Karpas-422 (cell line): Measurements from ENCODE around the gene MASP1. TPM values are rescaled to one million over a fixed set of nuclear protein-coding genes. Genes with fewer than 3 reads are reported as not detected.
"Not testable (repeated sequence)": the region's sequence is repeated elsewhere in the genome, so short reads cannot be mapped to it uniquely, and the experiment has no call there.

Experiments
- DNase-seq: peaks from one replicate; pipeline ENCODE4 v3.0.0-alpha.2; 2015
- H2AFZ ChIP-seq: fragments of 200-600 bp; sonication (generic); 2 replicates; pipeline ENCODE4 v1.6.1; 2014; ENCODE audit warnings: antibody characterized with exemption, low read length, mixed read lengths
- H3K27ac ChIP-seq: fragments of 200-600 bp; sonication (generic); 2 replicates; pipeline ENCODE4 v1.5.1; 2014; ENCODE audit warnings: mild to moderate bottlenecking, low read length, moderate library complexity
- H3K27me3 ChIP-seq: fragments of 200-600 bp; sonication (generic); 2 replicates; pipeline ENCODE4 v1.6.1; 2014; ENCODE audit warnings: low read length, mixed read lengths
- H3K36me3 ChIP-seq: fragments of 200-600 bp; sonication (generic); 2 replicates; pipeline ENCODE4 v1.6.1; 2014; ENCODE audit warnings: low read length, mixed read lengths; ENCODE audit not compliant: insufficient read depth
- H3K4me1 ChIP-seq: fragments of 200-600 bp; sonication (generic); 2 replicates; pipeline ENCODE4 v1.6.1; 2014; ENCODE audit warnings: mild to moderate bottlenecking, low read length, mixed read lengths
- H3K4me2 ChIP-seq: fragments of 200-600 bp; sonication (generic); 2 replicates; pipeline ENCODE4 v1.6.1; 2014; ENCODE audit warnings: low read length, low read depth, mild to moderate bottlenecking; ENCODE audit not compliant: poor library complexity, severe bottlenecking
- H3K4me3 ChIP-seq: fragments of 200-600 bp; sonication (generic); 2 replicates; pipeline ENCODE4 v1.5.1; 2014; ENCODE audit warnings: mild to moderate bottlenecking, antibody characterized with exemption, low read length, mixed read lengths
- H3K79me2 ChIP-seq: fragments of 200-600 bp; sonication (generic); 2 replicates; pipeline ENCODE4 v1.6.1; 2014; ENCODE audit warnings: mild to moderate bottlenecking, low read length, mixed read lengths
- H3K9ac ChIP-seq: fragments of 200-600 bp; sonication (generic); 2 replicates; pipeline ENCODE4 v1.6.0; 2014; ENCODE audit warnings: low read length
- H3K9me2 ChIP-seq: fragments of 200-600 bp; sonication (generic), shearing (Covaris generic); replicated peaks from 2 replicates; pipeline ENCODE4 v1.6.0; 2014; ENCODE audit warnings: mild to moderate bottlenecking, low read length, moderate library complexity; ENCODE audit not compliant: insufficient read depth
- H3K9me3 ChIP-seq: fragments of 300-700, 200-600 bp; sonication (generic); 2 replicates; pipeline ENCODE4 v1.6.1; 2014; ENCODE audit warnings: low read length, mixed read lengths
- H4K20me1 ChIP-seq: fragments of 200-600 bp; sonication (generic); 2 replicates; pipeline ENCODE4 v1.6.1; 2014; ENCODE audit warnings: mild to moderate bottlenecking, antibody characterized with exemption, low read length, low read depth; ENCODE audit not compliant: insufficient read depth
- total RNA-seq: library from RNA; depleted of rRNA; stranded (reverse); fragments of >200 nt; shearing (Covaris generic); gene quantifications from 2 replicates; pipeline ENCODE4 v1.2.3, GENCODE V29; 2014; ENCODE audit warnings: low replicate concordance

The MASP1 gene
- total RNA-seq, 1 experiment from 2014 or later = not detected

- no peaks in the 10 kb centered on the region for H3K79me2 ChIP-seq
- no peaks in the 10 kb centered on the region for H3K4me1 ChIP-seq
- H3K4me2 ChIP-seq = no peak overlapping the region
- H4K20me1 ChIP-seq = no peaks in the 10 kb centered on the region
- H3K27me3 ChIP-seq = no peaks in the 10 kb centered on the region
- no peaks in the 10 kb centered on the region for H3K9me2 ChIP-seq
- no peak for DNase-seq
- no peak overlapping the region for H3K4me3 ChIP-seq
- no peak overlapping the region for H2AFZ ChIP-seq
- H3K36me3 ChIP-seq = no peaks in the 10 kb centered on the region
- no peak overlapping the region for H3K9ac ChIP-seq
- no peak overlapping the region for H3K27ac ChIP-seq
- H3K9me3 ChIP-seq = no peaks in the 10 kb centered on the region
These were observed 82.0 kb downstream of the MASP1 start for GRCh38 chr3:187209491-187209890.

GRCh38 chr3:187208159-187208558 lies 83.4 kb downstream of the MASP1 start:
- no peaks in the 10 kb centered on the region for H3K27me3 ChIP-seq
- H3K79me2 ChIP-seq = no peaks in the 10 kb centered on the region
- H3K9me2 ChIP-seq = no peaks in the 10 kb centered on the region
- no peaks in the 10 kb centered on the region for H4K20me1 ChIP-seq
- H3K4me2 ChIP-seq = no peak overlapping the region
- H3K4me1 ChIP-seq = no peaks in the 10 kb centered on the region
- no peaks in the 10 kb centered on the region for H3K9me3 ChIP-seq
- no peak overlapping the region for H3K4me3 ChIP-seq
- no peak for DNase-seq
- no peak overlapping the region for H3K27ac ChIP-seq
- H3K36me3 ChIP-seq = no peaks in the 10 kb centered on the region
- no peak overlapping the region for H2AFZ ChIP-seq
- H3K9ac ChIP-seq = no peak overlapping the region

- H3K4me1 ChIP-seq = no peaks in the 10 kb centered on the region
- no peaks in the 10 kb centered on the region for H3K27me3 ChIP-seq
- no peak for DNase-seq
- H3K9ac ChIP-seq = no peak overlapping the region
- H3K4me2 ChIP-seq = no peak overlapping the region
- H2AFZ ChIP-seq = no peak overlapping the region
- H4K20me1 ChIP-seq = no peaks in the 10 kb centered on the region
- no peaks in the 10 kb centered on the region for H3K36me3 ChIP-seq
- H3K9me2 ChIP-seq = no peaks in the 10 kb centered on the region
- H3K4me3 ChIP-seq = no peak overlapping the region
- H3K9me3 ChIP-seq = no peaks in the 10 kb centered on the region
- no peaks in the 10 kb centered on the region for H3K79me2 ChIP-seq
- no peak overlapping the region for H3K27ac ChIP-seq
These were observed 83.9 kb downstream of the MASP1 start for GRCh38 chr3:187207624-187208023.

GRCh38 chr3:187207062-187207461 lies 84.5 kb downstream of the MASP1 start:
- H3K4me2 ChIP-seq = no peak overlapping the region
- no peaks in the 10 kb centered on the region for H3K9me2 ChIP-seq
- H3K79me2 ChIP-seq = no peaks in the 10 kb centered on the region
- H3K9me3 ChIP-seq = no peaks in the 10 kb centered on the region
- no peaks in the 10 kb centered on the region for H3K27me3 ChIP-seq
- no peak overlapping the region for H3K9ac ChIP-seq
- no peak overlapping the region for H3K27ac ChIP-seq
- no peak for DNase-seq
- no peak overlapping the region for H2AFZ ChIP-seq
- no peak overlapping the region for H3K4me3 ChIP-seq
- H3K36me3 ChIP-seq = no peaks in the 10 kb centered on the region
- no peaks in the 10 kb centered on the region for H4K20me1 ChIP-seq
- no peaks in the 10 kb centered on the region for H3K4me1 ChIP-seq

- Histone ChIP-seq H3K9me2 (no peaks in the 10 kb centered on the region), H2AFZ (no peak overlapping the region), H3K4me2 (no peak overlapping the region), H3K79me2 (no peaks in the 10 kb centered on the region), H3K4me3 (no peak overlapping the region), H3K36me3 (no peaks in the 10 kb centered on the region), H3K27me3 (no peaks in the 10 kb centered on the region), H4K20me1 (no peaks in the 10 kb centered on the region), H3K4me1 (no peaks in the 10 kb centered on the region), H3K27ac (no peak overlapping the region), H3K9ac (no peak overlapping the region), H3K9me3 (no peaks in the 10 kb centered on the region)
- no peak for DNase-seq
These were observed 85.9 kb downstream of the MASP1 start for GRCh38 chr3:187205683-187206082.

- not testable (repeated sequence) for H2AFZ ChIP-seq, H3K9me2 ChIP-seq, DNase-seq, H3K4me1 ChIP-seq, H3K36me3 ChIP-seq, H3K9ac ChIP-seq, H3K9me3 ChIP-seq, H3K27ac ChIP-seq, H3K4me2 ChIP-seq, H3K4me3 ChIP-seq, H3K27me3 ChIP-seq, H3K79me2 ChIP-seq, H4K20me1 ChIP-seq
These were observed 92.0 kb downstream of the MASP1 start for GRCh38 chr3:187199463-187200050.

- Histone ChIP-seq H3K9me2 (no peaks in the 10 kb centered on the region), H3K9ac (no peak overlapping the region), H3K4me1 (no peaks in the 10 kb centered on the region), H3K27me3 (no peaks in the 10 kb centered on the region), H3K4me2 (no peak overlapping the region), H2AFZ (no peak overlapping the region), H4K20me1 (no peaks in the 10 kb centered on the region), H3K9me3 (no peaks in the 10 kb centered on the region), H3K27ac (no peak overlapping the region), H3K36me3 (no peaks in the 10 kb centered on the region), H3K79me2 (no peaks in the 10 kb centered on the region), H3K4me3 (no peak overlapping the region)
- no peak for DNase-seq
These were observed 93.0 kb downstream of the MASP1 start for GRCh38 chr3:187198490-187198889.

GRCh38 chr3:187197335-187197649 lies 94.2 kb downstream of the MASP1 start, which contains the start of gene RTP1:
Gene RTP1, plus strand, starts transcription at chr3:187197486. Its CDS starts 30 bp downstream, at chr3:187197516.
- H2AFZ ChIP-seq = no peak within 1 kb of the TSS
- H3K4me2 ChIP-seq = no peak within 1 kb of the TSS
- no peak within 1 kb of the TSS for H3K27ac ChIP-seq
- H3K79me2 ChIP-seq = no peaks in the 10 kb centered on the region
- no peaks in the 10 kb centered on the region for H3K27me3 ChIP-seq
- no peak within 1 kb of the TSS for H3K9ac ChIP-seq
- no peaks in the 10 kb centered on the region for H4K20me1 ChIP-seq
- DNase-seq = no peak
- no peaks in the 10 kb centered on the region for H3K4me1 ChIP-seq
- no peaks in the 10 kb centered on the region for H3K36me3 ChIP-seq
- no peaks in the 10 kb centered on the region for H3K9me2 ChIP-seq
- no peak within 1 kb of the TSS for H3K4me3 ChIP-seq
- no peaks in the 10 kb centered on the region for H3K9me3 ChIP-seq
